Smooth muscle cell (in vitro differentiated cells): Measurements from ENCODE around the gene SORL1. TPM values are rescaled to one million over a fixed set of nuclear protein-coding genes. Genes with fewer than 3 reads are reported as not detected.

Experiments
- DNase-seq: peaks from one replicate; lab custom pipeline; 2025; ENCODE audit not compliant: unreplicated experiment; lab: John Stamatoyannopoulos, UW
- H2AFZ ChIP-seq: fragments of 200-600 bp; sonication (generic); 2 replicates; pipeline ENCODE4 v1.6.0; 2016; ENCODE audit warnings: antibody characterized with exemption, low read depth, mild to moderate bottlenecking
- H3F3A ChIP-seq: fragments of 200-600 bp; sonication (generic); 2 replicates; pipeline ENCODE4 v1.6.0; 2017; ENCODE audit warnings: antibody characterized with exemption, low read depth
- H3K27ac ChIP-seq: fragments of 200-600 bp; sonication (generic); 2 replicates; pipeline ENCODE4 v1.5.1; 2016; ENCODE audit warnings: low read depth, mild to moderate bottlenecking
- H3K27me3 ChIP-seq: fragments of 200-600 bp; sonication (generic); 2 replicates; pipeline ENCODE4 v1.6.1; 2016; ENCODE audit warnings: low read depth, mild to moderate bottlenecking
- H3K36me3 ChIP-seq: fragments of 200-600 bp; sonication (generic); 2 replicates; pipeline ENCODE4 v1.5.1; 2016; ENCODE audit warnings: low read depth
- H3K4me1 ChIP-seq: fragments of 200-600 bp; sonication (generic); 2 replicates; pipeline ENCODE4 v1.5.1; 2016; ENCODE audit warnings: low read depth
- H3K4me2 ChIP-seq: fragments of 200-600 bp; sonication (generic); 2 replicates; pipeline ENCODE4 v1.6.0; 2016; ENCODE audit warnings: mild to moderate bottlenecking
- H3K4me3 ChIP-seq: fragments of 200-600 bp; sonication (generic); 2 replicates; pipeline ENCODE4 v1.5.1; 2016; ENCODE audit warnings: mild to moderate bottlenecking
- H3K79me2 ChIP-seq: fragments of 200-600 bp; sonication (generic); 2 replicates; pipeline ENCODE4 v1.6.0; 2016; ENCODE audit warnings: low read depth, mild to moderate bottlenecking
- H3K9ac ChIP-seq: fragments of 200-600 bp; sonication (generic); 2 replicates; pipeline ENCODE4 v1.6.0; 2016; ENCODE audit warnings: low read depth
- H3K9me3 ChIP-seq: fragments of 200-600 bp; sonication (generic); replicated peaks from 2 replicates; pipeline ENCODE4 v1.5.1; 2016; ENCODE audit warnings: low read depth
- H4K20me1 ChIP-seq: fragments of 200-600 bp; sonication (generic); 2 replicates; pipeline ENCODE4 v1.6.0; 2016; ENCODE audit warnings: low read depth
- WGBS: methylation state at CpG from one replicate; pipeline ENCODE4 v1.1.7; 2016; ENCODE audit warnings: low lambda C conversion rate; 5-methylcytosine and 5-hydroxymethylcytosine counted together
- polyA plus RNA-seq: library from polyadenylated mRNA; unstranded; fragments of >200 nt; fragmentation: Nextera tagmentation; extraction: Ambion mirVana; gene quantifications from 2 replicates; pipeline ENCODE4 v1.2.1, GENCODE V29; 2016
- total RNA-seq: library from RNA; depleted of rRNA; stranded (reverse); fragments of >200 nt; gene quantifications from 2 replicates; pipeline ENCODE4 v1.2.3, GENCODE V29; 2014
- TF ChIP-seq, protein P1 (sequence below): fragments of 200-600 bp; sonication (generic); IDR thresholded peaks from 2 replicates; pipeline ENCODE4 v1.5.1; 2017; ENCODE audit warnings: borderline replicate concordance, mild to moderate bottlenecking, antibody characterized with exemption; ENCODE audit not compliant: insufficient read depth, poor library complexity, severe bottlenecking

Gene SORL1
- total and polyA plus RNA-seq, 2 experiments from 2014 or later, result 1.2 to 5.8 TPM

DNA sequence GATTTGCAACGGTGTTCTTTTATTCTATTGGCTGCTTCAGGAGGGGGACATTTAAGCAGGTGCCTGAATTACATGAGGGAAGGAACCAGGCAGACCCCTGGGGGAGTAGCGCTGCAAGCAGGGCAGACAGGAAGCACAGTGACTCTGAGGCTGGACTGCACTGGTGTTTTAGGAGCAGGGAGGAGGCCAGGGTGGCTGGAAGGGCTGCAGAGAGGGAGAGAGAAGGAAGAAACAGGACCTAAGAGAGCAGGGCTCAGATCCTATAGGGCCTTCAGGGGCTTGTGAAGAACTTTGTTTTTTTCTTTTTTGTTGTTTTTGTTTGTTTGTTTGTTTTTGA, 63.2 kb downstream of the SORL1 start:
- no peak overlapping the region for H3K4me3 ChIP-seq
- H3K27me3 ChIP-seq, result no peaks in the 10 kb centered on the region
- WGBS, result 98% methylated on average over 2 of the region's 2 CpGs
- no peaks in the 10 kb centered on the region for H3K4me1 ChIP-seq
- no peaks in the 10 kb centered on the region for H3F3A ChIP-seq
- DNase-seq, result no peak
- no peaks in the 10 kb centered on the region for H3K36me3 ChIP-seq
- H4K20me1 ChIP-seq, result no peaks in the 10 kb centered on the region
- H3K4me2 ChIP-seq, result no peak overlapping the region
- no peak overlapping the region for H3K9ac ChIP-seq
- TF ChIP-seq, protein P1, sequence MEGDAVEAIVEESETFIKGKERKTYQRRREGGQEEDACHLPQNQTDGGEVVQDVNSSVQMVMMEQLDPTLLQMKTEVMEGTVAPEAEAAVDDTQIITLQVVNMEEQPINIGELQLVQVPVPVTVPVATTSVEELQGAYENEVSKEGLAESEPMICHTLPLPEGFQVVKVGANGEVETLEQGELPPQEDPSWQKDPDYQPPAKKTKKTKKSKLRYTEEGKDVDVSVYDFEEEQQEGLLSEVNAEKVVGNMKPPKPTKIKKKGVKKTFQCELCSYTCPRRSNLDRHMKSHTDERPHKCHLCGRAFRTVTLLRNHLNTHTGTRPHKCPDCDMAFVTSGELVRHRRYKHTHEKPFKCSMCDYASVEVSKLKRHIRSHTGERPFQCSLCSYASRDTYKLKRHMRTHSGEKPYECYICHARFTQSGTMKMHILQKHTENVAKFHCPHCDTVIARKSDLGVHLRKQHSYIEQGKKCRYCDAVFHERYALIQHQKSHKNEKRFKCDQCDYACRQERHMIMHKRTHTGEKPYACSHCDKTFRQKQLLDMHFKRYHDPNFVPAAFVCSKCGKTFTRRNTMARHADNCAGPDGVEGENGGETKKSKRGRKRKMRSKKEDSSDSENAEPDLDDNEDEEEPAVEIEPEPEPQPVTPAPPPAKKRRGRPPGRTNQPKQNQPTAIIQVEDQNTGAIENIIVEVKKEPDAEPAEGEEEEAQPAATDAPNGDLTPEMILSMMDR, result no peak
- H2AFZ ChIP-seq, result no peak overlapping the region
- no peak overlapping the region for H3K27ac ChIP-seq
- H3K79me2 ChIP-seq, result no peaks in the 10 kb centered on the region
- no peaks in the 10 kb centered on the region for H3K9me3 ChIP-seq

DNA sequence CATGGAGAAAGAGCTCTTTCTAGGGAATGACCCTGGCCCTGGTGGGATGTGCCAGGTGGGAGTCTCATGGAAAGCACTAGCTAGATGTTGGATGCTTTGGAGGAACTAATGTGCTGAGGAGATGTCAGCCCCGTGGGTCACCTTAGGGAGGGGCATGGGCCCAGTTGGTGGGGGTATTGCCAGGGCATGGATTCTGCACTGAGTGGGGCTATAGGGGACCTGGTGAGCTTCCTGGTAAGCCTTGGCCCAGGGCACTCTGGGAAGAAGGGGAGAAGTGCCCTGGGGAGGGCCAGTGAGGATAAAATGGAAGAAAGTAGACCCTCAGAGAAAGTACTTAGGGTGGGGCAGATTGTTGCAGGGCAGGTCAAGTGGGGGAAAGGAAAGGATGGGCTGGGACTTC, 65.9 kb downstream of the SORL1 start:
- 95% methylated on average over 1 of the region's 1 CpG for WGBS
- TF ChIP-seq, protein P1, result no peak
- Histone ChIP-seq H3K9me3 (no peaks in the 10 kb centered on the region), H4K20me1 (no peaks in the 10 kb centered on the region), H3K27ac (no peak overlapping the region), H3F3A (no peaks in the 10 kb centered on the region), H3K4me3 (no peak overlapping the region), H3K36me3 (no peaks in the 10 kb centered on the region), H3K79me2 (no peaks in the 10 kb centered on the region), H3K4me1 (no peaks in the 10 kb centered on the region), H3K27me3 (no peaks in the 10 kb centered on the region), H3K9ac (no peak overlapping the region), H3K4me2 (no peak overlapping the region), H2AFZ (no peak overlapping the region)
- no peak for DNase-seq

DNA sequence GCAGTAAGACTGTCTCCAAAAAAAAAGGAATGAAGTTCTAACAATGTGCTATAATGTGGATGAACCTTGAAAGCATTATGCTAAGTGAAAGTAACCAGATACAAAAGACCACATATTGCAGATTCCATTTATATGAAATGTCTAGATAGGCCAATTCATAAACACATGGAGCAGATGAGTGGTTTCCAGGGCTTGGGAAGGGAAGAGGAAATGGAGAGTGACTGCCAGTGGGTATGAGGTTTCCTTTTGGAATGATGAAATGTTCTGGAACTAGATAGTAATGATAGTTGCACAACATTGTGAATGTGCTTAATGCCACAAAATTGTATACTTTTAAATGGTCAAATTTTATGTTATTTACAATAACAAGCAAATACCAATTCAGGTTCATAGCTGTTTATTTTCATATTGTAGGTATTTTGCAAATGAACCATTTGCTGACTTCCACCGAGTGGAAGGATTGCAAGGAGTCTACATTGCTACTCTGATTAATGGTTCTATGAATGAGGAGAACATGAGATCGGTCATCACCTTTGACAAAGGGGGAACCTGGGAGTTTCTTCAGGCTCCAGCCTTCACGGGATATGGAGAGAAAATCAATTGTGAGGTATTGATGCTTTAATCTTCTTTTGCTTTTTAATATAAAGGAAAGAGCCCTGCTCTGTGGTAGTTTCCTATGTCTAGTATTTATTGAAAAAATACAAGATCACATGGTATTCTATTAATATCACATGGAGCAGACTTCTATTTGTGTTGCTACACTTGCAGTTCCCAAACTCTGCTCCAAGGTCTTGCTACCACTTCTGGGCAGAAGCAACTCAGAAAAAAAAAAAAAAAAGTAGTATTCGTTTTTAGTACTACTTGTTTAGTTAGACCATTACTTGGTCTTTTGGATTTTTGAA, 68.4 kb downstream of the SORL1 start:
- 98% methylated on average over 4 of the region's 4 CpGs for WGBS
- Histone ChIP-seq H2AFZ (no peak overlapping the region), H3K4me3 (no peak overlapping the region), H3K9me3 (no peaks in the 10 kb centered on the region), H3K9ac (no peak overlapping the region), H3K27me3 (no peaks in the 10 kb centered on the region), H3K27ac (no peak overlapping the region), H3K79me2 (no peaks in the 10 kb centered on the region), H3K4me1 (no peaks in the 10 kb centered on the region), H4K20me1 (no peaks in the 10 kb centered on the region), H3K4me2 (no peak overlapping the region), H3K36me3 (no peaks in the 10 kb centered on the region), H3F3A (no peaks in the 10 kb centered on the region)
- TF ChIP-seq, protein P1, result no peak
- DNase-seq, result no peak
